Keratinocyte (primary cell): Measurements from ENCODE around the gene TXNDC9. TPM values are rescaled to one million over a fixed set of nuclear protein-coding genes. Genes with fewer than 3 reads are reported as not detected.

Experiments
- DNase-seq: peaks from one replicate; pipeline ENCODE4 v3.0.0-alpha.2; 2011; ENCODE audit warnings: low read depth, missing footprints, low spot score
- FAIRE-seq: peaks from 2 replicates; lab custom pipeline; 2011; peaks lifted over from hg19 to GRCh38; lab: Jason Lieb, UNC
- H2AFZ ChIP-seq: 2 replicates; pipeline ENCODE4 v1.6.0; 2012; ENCODE audit warnings: low read length, control low read depth, inconsistent platforms; ENCODE audit not compliant: control insufficient read depth
- H3K27ac ChIP-seq: 2 replicates; pipeline ENCODE4 v1.5.1; 2011; ENCODE audit warnings: low read length; ENCODE audit not compliant: control insufficient read depth, insufficient read depth
- H3K27me3 ChIP-seq: 3 replicates; pipeline ENCODE4 v1.6.0; 2011; ENCODE audit warnings: low read length; ENCODE audit not compliant: control insufficient read depth, insufficient read depth; ENCODE audit errors: extremely low read depth
- H3K36me3 ChIP-seq, 2 experiments: 2 replicates in 1 of 2; 3 replicates in 1 of 2; pipeline ENCODE4 v1.5.1; 2011; ENCODE audit warnings: low read length in 2 of 2, mild to moderate bottlenecking in 1 of 2; ENCODE audit not compliant: control insufficient read depth in 2 of 2, insufficient read depth in 2 of 2; ENCODE audit errors: extremely low read depth in 1 of 2
- H3K4me1 ChIP-seq: 3 replicates; pipeline ENCODE4 v1.5.1; 2011; ENCODE audit warnings: low read length; ENCODE audit not compliant: control insufficient read depth, insufficient read depth; ENCODE audit errors: extremely low read depth
- H3K4me2 ChIP-seq: 3 replicates; pipeline ENCODE4 v1.6.0; 2011; ENCODE audit warnings: low read depth, low read length; ENCODE audit not compliant: control insufficient read depth, insufficient read depth; ENCODE audit errors: extremely low read depth
- H3K4me3 ChIP-seq, 3 experiments: fragments of 200-600 bp in 1 of 3; sonication (generic) in 1 of 3; 2 replicates in 2 of 3; 3 replicates in 1 of 3; pipeline ENCODE4 v1.5.1; 2011 to 2016; ENCODE audit warnings: low read length in 3 of 3, mild to moderate bottlenecking in 3 of 3, control low read depth in 2 of 3, inconsistent platforms in 1 of 3, low read depth in 1 of 3, mixed read lengths in 1 of 3, mixed run types in 1 of 3, moderate library complexity in 1 of 3; ENCODE audit not compliant: control insufficient read depth in 2 of 3, insufficient read depth in 2 of 3; ENCODE audit errors: extremely low read depth in 1 of 3
- H3K79me2 ChIP-seq: 2 replicates; pipeline ENCODE4 v1.6.0; 2012; ENCODE audit warnings: low read length; ENCODE audit not compliant: control insufficient read depth, insufficient read depth
- H3K9ac ChIP-seq: 3 replicates; pipeline ENCODE4 v1.6.0; 2011; ENCODE audit warnings: low read length; ENCODE audit not compliant: control insufficient read depth, insufficient read depth; ENCODE audit errors: extremely low read depth
- H3K9me1 ChIP-seq: 3 replicates; pipeline ENCODE4 v1.6.0; 2011; ENCODE audit warnings: low read length; ENCODE audit not compliant: control insufficient read depth, insufficient read depth; ENCODE audit errors: extremely low read depth
- H3K9me3 ChIP-seq: 2 replicates; pipeline ENCODE4 v1.5.1; 2012; ENCODE audit warnings: low read depth, low read length; ENCODE audit not compliant: control insufficient read depth
- H4K20me1 ChIP-seq: 3 replicates; pipeline ENCODE4 v1.6.0; 2011; ENCODE audit warnings: low read length; ENCODE audit not compliant: control insufficient read depth, insufficient read depth; ENCODE audit errors: extremely low read depth
- EZH2 ChIP-seq: IDR thresholded peaks from one replicate; pipeline ENCODE4 v1.6.1; 2012; ENCODE audit warnings: inconsistent platforms, mild to moderate bottlenecking, low read length, moderate library complexity
- dilution Hi-C: fragments of 300-500 bp; cut with MboI; formaldehyde crosslinking; loops from one replicate; pipeline ENCODE4 v1.7.0; 2020; ENCODE audit warnings: low sequenced_read_pairs; ENCODE audit not compliant: extremely low pct_ligation_motif_present
- polyA minus RNA-seq, 3 experiments: library from RNA; depleted of rRNA, polyadenylated mRNA; stranded (reverse); fragments of >200 nt; gene quantifications; 1 replicate in 1 of 3; 2 replicates in 1 of 3; 3 replicates in 1 of 3; pipeline ENCODE4 v1.2.3, GENCODE V29; 2011
- polyA plus RNA-seq, 5 experiments: library from polyadenylated mRNA; depleted of rRNA in 3 of 5; stranded (reverse) in 3 of 5; stranded (forward) in 1 of 5; unstranded in 1 of 5; fragments of >200 nt; gene quantifications; 1 replicate in 1 of 5; 2 replicates in 3 of 5; 3 replicates in 1 of 5; pipeline versions ENCODE4 v1.2.1 to v1.2.3, GENCODE V29; 2011 to 2012; ENCODE audit warnings: missing spikeins in 2 of 5, low read depth in 1 of 5, low replicate concordance in 1 of 5
- TF ChIP-seq, protein P1 (sequence below), 3 experiments: IDR thresholded peaks in 1 of 3; conservative IDR thresholded peaks in 1 of 3; optimal IDR thresholded peaks in 1 of 3; 2 replicates in 2 of 3; 3 replicates in 1 of 3; pipeline versions ENCODE3 to v1.5.1; 2011; ENCODE audit warnings: low read length in 3 of 3, mild to moderate bottlenecking in 3 of 3, moderate library complexity in 2 of 3, control low read depth in 1 of 3, inconsistent platforms in 1 of 3; ENCODE audit not compliant: insufficient read depth in 2 of 3; ENCODE audit errors: extremely low read depth in 1 of 3

Gene TXNDC9, protein sequence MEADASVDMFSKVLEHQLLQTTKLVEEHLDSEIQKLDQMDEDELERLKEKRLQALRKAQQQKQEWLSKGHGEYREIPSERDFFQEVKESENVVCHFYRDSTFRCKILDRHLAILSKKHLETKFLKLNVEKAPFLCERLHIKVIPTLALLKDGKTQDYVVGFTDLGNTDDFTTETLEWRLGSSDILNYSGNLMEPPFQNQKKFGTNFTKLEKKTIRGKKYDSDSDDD
- polyA plus RNA-seq (46.4 to 73.3 TPM (median 62.4 TPM) in 3 replicates), polyA minus RNA-seq (3.7 to 29.1 TPM (median 19.1 TPM) in 3 replicates)
- 38.0 TPM for polyA plus RNA-seq (2011; ENCODE audit: low read depth)
- polyA plus RNA-seq (2011; cell fraction: cytosol; rRNA removed) = 50.4 and 88.9 TPM in 2 replicates
- 43.8 and 54.8 TPM in 2 replicates for polyA plus RNA-seq (2011; cell fraction: nucleus; rRNA removed)
- 22.0 and 46.8 TPM in 2 replicates for polyA plus RNA-seq (2012; ENCODE audit: low replicate concordance)
- 33.8 TPM for polyA minus RNA-seq (2011; cell fraction: cytosol; rRNA and poly(A)+ RNA removed)
- polyA minus RNA-seq (2011; cell fraction: nucleus; rRNA and poly(A)+ RNA removed) = 10.8 and 20.6 TPM in 2 replicates

DNA sequence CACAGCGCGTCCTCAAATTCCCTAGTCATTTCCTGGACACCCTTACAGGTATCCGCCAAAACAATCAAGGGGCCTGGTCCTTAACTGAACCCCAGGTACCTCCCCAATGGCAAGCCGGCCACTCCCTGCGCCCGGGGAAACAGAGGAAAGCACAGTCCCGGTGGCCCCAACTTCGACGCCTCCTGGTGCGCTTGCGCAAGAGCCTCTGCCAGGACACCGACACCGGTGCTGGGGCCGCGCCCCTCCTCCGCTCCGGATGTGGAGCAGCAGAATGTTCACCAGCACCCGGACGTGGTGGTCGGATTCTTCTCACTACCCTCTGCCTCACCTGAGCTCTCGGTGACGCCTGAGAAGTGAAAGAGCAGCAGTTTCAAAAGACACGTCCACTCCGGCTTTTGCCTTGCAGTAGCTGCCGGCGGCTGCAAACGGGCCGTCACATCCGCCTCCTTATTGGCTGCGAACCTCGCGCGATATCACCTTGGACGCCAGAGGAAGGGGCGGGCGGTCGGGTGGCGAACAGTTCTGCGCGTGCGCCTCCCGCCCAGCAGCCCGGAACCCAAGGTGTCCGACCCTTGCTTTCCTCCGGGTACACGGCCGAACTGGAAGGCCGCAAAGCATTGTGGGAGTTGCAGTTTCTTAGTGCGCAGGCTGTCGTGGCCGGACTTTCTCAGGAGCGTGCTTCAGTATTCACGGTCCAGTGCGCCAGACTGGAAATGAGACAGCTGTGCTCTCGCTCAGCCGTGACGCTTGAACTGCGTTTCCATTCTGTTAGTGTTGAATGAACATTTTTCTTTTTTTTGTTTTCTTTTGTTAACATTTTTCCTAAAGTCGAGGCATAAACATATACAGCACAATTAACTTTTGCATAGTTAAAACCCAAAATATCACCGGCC lies at the start of gene TXNDC9:
Gene TXNDC9, minus strand, starts transcription at position 423 of the 893 bp plus-strand sequence. CDS start 3,123 bp downstream, outside the sequence.
- no peaks in the 10 kb centered on the region for H3K9me3 ChIP-seq
- peaks cover 84% of the 10 kb centered on the region for H3K79me2 ChIP-seq
- peak within 1 kb of the TSS; percentile 72 to 96 (median 84) for H3K4me3 ChIP-seq
- no peaks in the 10 kb centered on the region for H3K27me3 ChIP-seq
- H3K36me3 ChIP-seq = peaks cover 5 to 8% of the 10 kb centered on the region in 2 experiments
- H3K9me1 ChIP-seq = no peaks in the 10 kb centered on the region
- H3K4me2 ChIP-seq = peak within 1 kb of the TSS; percentile 82
- peak within 1 kb of the TSS; percentile 93 for H3K9ac ChIP-seq
- H3K27ac ChIP-seq = peak within 1 kb of the TSS; percentile 92
- FAIRE-seq = peak; percentile 17
- DNase-seq = peak; percentile 95
- peak within 1 kb of the TSS; percentile 100 for H2AFZ ChIP-seq
- no peak for TF ChIP-seq EZH2
- TF ChIP-seq, protein P1, sequence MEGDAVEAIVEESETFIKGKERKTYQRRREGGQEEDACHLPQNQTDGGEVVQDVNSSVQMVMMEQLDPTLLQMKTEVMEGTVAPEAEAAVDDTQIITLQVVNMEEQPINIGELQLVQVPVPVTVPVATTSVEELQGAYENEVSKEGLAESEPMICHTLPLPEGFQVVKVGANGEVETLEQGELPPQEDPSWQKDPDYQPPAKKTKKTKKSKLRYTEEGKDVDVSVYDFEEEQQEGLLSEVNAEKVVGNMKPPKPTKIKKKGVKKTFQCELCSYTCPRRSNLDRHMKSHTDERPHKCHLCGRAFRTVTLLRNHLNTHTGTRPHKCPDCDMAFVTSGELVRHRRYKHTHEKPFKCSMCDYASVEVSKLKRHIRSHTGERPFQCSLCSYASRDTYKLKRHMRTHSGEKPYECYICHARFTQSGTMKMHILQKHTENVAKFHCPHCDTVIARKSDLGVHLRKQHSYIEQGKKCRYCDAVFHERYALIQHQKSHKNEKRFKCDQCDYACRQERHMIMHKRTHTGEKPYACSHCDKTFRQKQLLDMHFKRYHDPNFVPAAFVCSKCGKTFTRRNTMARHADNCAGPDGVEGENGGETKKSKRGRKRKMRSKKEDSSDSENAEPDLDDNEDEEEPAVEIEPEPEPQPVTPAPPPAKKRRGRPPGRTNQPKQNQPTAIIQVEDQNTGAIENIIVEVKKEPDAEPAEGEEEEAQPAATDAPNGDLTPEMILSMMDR (optimal IDR thresholded peaks at IDR 0.05 in 1 of 3, IDR thresholded peaks at IDR 0.05 in 1 of 3, conservative IDR thresholded peaks at IDR 0.05 in 1 of 3; ENCODE audit: extremely low read depth in 1 of 3, insufficient read depth in 2 of 3, low read length in 3 of 3) = peak in 1 of 3 experiments; percentile 17
- dilution Hi-C loops = no loop called here
- H3K4me1 ChIP-seq = peaks cover 23% of the 10 kb centered on the region
- H4K20me1 ChIP-seq = peaks cover 10% of the 10 kb centered on the region

DNA sequence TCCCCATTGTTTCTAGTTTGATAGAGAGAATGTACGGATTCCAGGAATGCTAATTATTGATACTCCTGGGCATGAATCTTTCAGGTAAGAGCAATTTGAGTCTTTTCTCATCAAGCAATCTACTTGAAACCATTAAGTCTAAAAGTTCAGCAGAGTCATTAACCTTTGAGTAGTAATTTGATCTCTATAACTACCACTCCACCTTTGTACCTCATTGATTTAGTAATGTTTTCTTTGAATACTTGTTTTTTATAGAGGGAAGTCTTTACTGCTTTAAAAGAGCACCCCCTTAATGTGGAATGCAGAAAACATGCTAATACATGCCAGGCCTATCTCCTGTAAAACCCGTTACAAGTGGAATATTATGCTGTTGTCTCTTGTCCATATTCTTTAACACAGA lies 46.0 kb upstream of the TXNDC9 start:
- Histone ChIP-seq H3K27me3 (no peaks in the 10 kb centered on the region), H3K9ac (no peak overlapping the region), H3K27ac (no peak overlapping the region), H3K79me2 (peaks cover 3% of the 10 kb centered on the region), H3K9me1 (no peaks in the 10 kb centered on the region), H4K20me1 (no peaks in the 10 kb centered on the region), H3K4me2 (no peak overlapping the region), H2AFZ (no peak overlapping the region), H3K36me3 (peaks cover 7 to 17% of the 10 kb centered on the region in 2 experiments), H3K4me3 (no peak overlapping the region), H3K4me1 (no peaks in the 10 kb centered on the region), H3K9me3 (no peaks in the 10 kb centered on the region)
- DNase-seq (no peak), FAIRE-seq (no peak)
- dilution Hi-C loops = no loop called here
- TF ChIP-seq, protein P1 (optimal IDR thresholded peaks at IDR 0.05 in 1 of 3, IDR thresholded peaks at IDR 0.05 in 1 of 3, conservative IDR thresholded peaks at IDR 0.05 in 1 of 3; ENCODE audit: extremely low read depth in 1 of 3, insufficient read depth in 2 of 3, low read length in 3 of 3) = no peak
- TF ChIP-seq EZH2 = no peak
